H1 (cell line): ENCODE measurements around the gene ANGPTL2. TPM values are rescaled to one million over a fixed set of nuclear protein-coding genes. Genes with fewer than 3 reads are reported as not detected.

ENCODE experiments used
- CTCF ChIA-PET: fragments of 300-600 bp; sonication (Branson Sonifier 250); formaldehyde crosslinking; loops from one replicate; lab custom pipeline; 2021; ENCODE audit not compliant: partially characterized antibody; lab: Charles Lee
- POLR2A ChIA-PET: fragments of 300-600 bp; sonication (Branson Sonifier 250); formaldehyde crosslinking; loops from one replicate; lab custom pipeline; 2021; ENCODE audit warnings: inconsistent platforms; ENCODE audit not compliant: partially characterized antibody; lab: Charles Lee
- DNase-seq, 2 experiments: peaks; one replicate each; pipeline versions ENCODE4 v3.0.0 to v3.0.0-alpha.2; 2010 to 2022; ENCODE audit warnings: low spot score in 2 of 2, low read depth in 1 of 2, mixed read lengths in 1 of 2
- FAIRE-seq: peaks from 2 replicates; lab custom pipeline; 2011; peaks lifted over from hg19 to GRCh38; lab: Jason Lieb, UNC
- H2AFZ ChIP-seq: 2 replicates; pipeline ENCODE4 v1.8.1; 2012; ENCODE audit warnings: low read length, inconsistent platforms
- H2AK5ac ChIP-seq: 2 replicates; pipeline ENCODE4 v1.6.1; 2013; ENCODE audit warnings: low read depth, low read length
- H2BK120ac ChIP-seq: replicated peaks from 2 replicates; pipeline ENCODE3; 2013; ENCODE audit warnings: low read depth, low read length, inconsistent platforms
- H2BK12ac ChIP-seq: 2 replicates; pipeline ENCODE4 v1.6.1; 2013; ENCODE audit warnings: low read depth, low read length
- H2BK15ac ChIP-seq: 2 replicates; pipeline ENCODE4 v1.6.1; 2013; ENCODE audit warnings: low read length
- H2BK20ac ChIP-seq: 2 replicates; pipeline ENCODE4 v1.6.1; 2013; ENCODE audit warnings: low read length
- H2BK5ac ChIP-seq: 2 replicates; pipeline ENCODE4 v1.6.1; 2013; ENCODE audit warnings: low read depth, low read length
- H3K14ac ChIP-seq: 2 replicates; pipeline ENCODE4 v1.6.1; 2013; ENCODE audit warnings: inconsistent platforms; ENCODE audit not compliant: insufficient read length
- H3K18ac ChIP-seq: 2 replicates; pipeline ENCODE4 v1.6.1; 2013; ENCODE audit warnings: low read length; ENCODE audit errors: extremely low read depth
- H3K23ac ChIP-seq: 2 replicates; pipeline ENCODE4 v1.6.1; 2013; ENCODE audit warnings: inconsistent platforms; ENCODE audit not compliant: insufficient read length
- H3K23me2 ChIP-seq: 2 replicates; pipeline ENCODE4 v1.6.1; 2013; ENCODE audit warnings: low read depth, low read length
- H3K27ac ChIP-seq: 2 replicates; pipeline ENCODE4 v1.6.1; 2011; ENCODE audit warnings: low read depth, low read length, inconsistent platforms
- H3K27me3 ChIP-seq, 4 experiments: replicated peaks in 1 of 4; 1 replicate in 1 of 4; 2 replicates in 3 of 4; pipeline versions ENCODE4 v1.6.1 to v1.8.1; 2011 to 2013; ENCODE audit warnings: low read length in 3 of 4, mild to moderate bottlenecking in 3 of 4, inconsistent platforms in 2 of 4, mixed read lengths in 2 of 4, moderate library complexity in 1 of 4; ENCODE audit not compliant: control insufficient read depth in 3 of 4, insufficient read depth in 3 of 4; ENCODE audit errors: extremely low read depth in 1 of 4
- H3K36me3 ChIP-seq, 4 experiments: 2 replicates each; pipeline versions ENCODE4 v1.6.1 to v1.8.1; 2011 to 2013; ENCODE audit warnings: mild to moderate bottlenecking in 4 of 4, low read length in 3 of 4, moderate library complexity in 2 of 4, control low read depth in 1 of 4, inconsistent platforms in 1 of 4; ENCODE audit not compliant: insufficient read depth in 4 of 4, control insufficient read depth in 2 of 4
- H3K4ac ChIP-seq: replicated peaks from 2 replicates; pipeline ENCODE3; 2013; ENCODE audit warnings: low read length, low read depth, mixed read lengths, inconsistent platforms; ENCODE audit not compliant: insufficient read length
- H3K4me1 ChIP-seq, 4 experiments: replicated peaks in 1 of 4; 1 replicate in 1 of 4; 2 replicates in 3 of 4; pipeline versions ENCODE4 v1.6.1 to v1.8.1; 2011 to 2013; ENCODE audit warnings: low read length in 3 of 4, inconsistent platforms in 2 of 4, mixed read lengths in 1 of 4; ENCODE audit not compliant: insufficient read depth in 4 of 4, control insufficient read depth in 3 of 4
- H3K4me2 ChIP-seq, 2 experiments: 2 replicates each; pipeline versions ENCODE4 v1.6.1 to v1.8.1; 2011 to 2013; ENCODE audit warnings: low read depth in 2 of 2, low read length in 2 of 2, control low read depth in 1 of 2, inconsistent platforms in 1 of 2, mild to moderate bottlenecking in 1 of 2; ENCODE audit not compliant: insufficient read depth in 1 of 2
- H3K4me3 ChIP-seq, 4 experiments: fragments of 200-600, 300-600 bp in 1 of 4; sonication (generic), shearing (Covaris generic), sonication (Bioruptor Twin) in 1 of 4; 2 replicates each; pipeline versions ENCODE4 v1.5.1 to v1.8.1; 2011 to 2016; ENCODE audit warnings: low read length in 4 of 4, low read depth in 3 of 4, control low read depth in 2 of 4, inconsistent platforms in 2 of 4, mild to moderate bottlenecking in 2 of 4, mixed read lengths in 1 of 4, moderate library complexity in 1 of 4; ENCODE audit not compliant: insufficient read depth in 2 of 4; ENCODE audit errors: extremely low read depth in 1 of 4
- H3K56ac ChIP-seq: replicated peaks from 2 replicates; pipeline ENCODE3; 2013; ENCODE audit warnings: low read depth, mild to moderate bottlenecking, mixed read lengths, low read length, inconsistent platforms; ENCODE audit not compliant: insufficient read length
- H3K79me1 ChIP-seq: 2 replicates; pipeline ENCODE4 v1.6.1; 2013; ENCODE audit warnings: low read depth, low read length, control low read depth
- H3K79me2 ChIP-seq, 2 experiments: 2 replicates each; pipeline versions ENCODE4 v1.6.1 to v1.8.1; 2012 to 2013; ENCODE audit warnings: low read length in 2 of 2, mild to moderate bottlenecking in 2 of 2, inconsistent platforms in 1 of 2; ENCODE audit not compliant: insufficient read depth in 2 of 2, control insufficient read depth in 1 of 2
- H3K9ac ChIP-seq, 4 experiments: replicated peaks in 1 of 4; 1 replicate in 1 of 4; 2 replicates in 3 of 4; pipeline versions ENCODE4 v1.6.1 to v1.8.1; 2011 to 2013; ENCODE audit warnings: low read depth in 3 of 4, low read length in 3 of 4, control low read depth in 2 of 4, mild to moderate bottlenecking in 2 of 4, moderate library complexity in 2 of 4, inconsistent platforms in 1 of 4; ENCODE audit errors: extremely low read depth in 1 of 4
- H3K9me3 ChIP-seq, 2 experiments: 2 replicates each; pipeline versions ENCODE4 v1.6.1 to v1.8.1; 2012 to 2013; ENCODE audit warnings: mild to moderate bottlenecking in 2 of 2, moderate library complexity in 2 of 2, control low read depth in 1 of 2, inconsistent platforms in 1 of 2, low read depth in 1 of 2, low read length in 1 of 2, mixed read lengths in 1 of 2; ENCODE audit not compliant: insufficient read depth in 2 of 2
- H4K20me1 ChIP-seq, 2 experiments: replicated peaks in 1 of 2; 2 replicates each; pipeline versions ENCODE3 to v1.8.1; 2011 to 2013; ENCODE audit warnings: inconsistent platforms in 2 of 2, low read length in 2 of 2, mild to moderate bottlenecking in 1 of 2; ENCODE audit not compliant: insufficient read depth in 2 of 2, control insufficient read depth in 1 of 2
- H4K5ac ChIP-seq: 2 replicates; pipeline ENCODE4 v1.6.1; 2013; ENCODE audit warnings: low read length, low read depth, mixed read lengths, inconsistent platforms; ENCODE audit not compliant: insufficient read length
- H4K8ac ChIP-seq: 2 replicates; pipeline ENCODE4 v1.8.0; 2013; ENCODE audit warnings: mild to moderate bottlenecking, moderate library complexity, low read length, inconsistent platforms; ENCODE audit not compliant: insufficient read depth; ENCODE audit errors: extremely low read depth
- H4K91ac ChIP-seq: replicated peaks from 2 replicates; pipeline ENCODE3; 2013; ENCODE audit warnings: low read length, mixed read lengths, inconsistent platforms; ENCODE audit not compliant: insufficient read length
- ASH2L ChIP-seq: fragments of 200-600, 300-600 bp; sonication (generic); IDR thresholded peaks from one replicate; pipeline ENCODE4 v1.7.1; 2017; ENCODE audit warnings: low read length
- ATF2 ChIP-seq: IDR thresholded peaks from 2 replicates; pipeline ENCODE4 v1.6.1; 2012; ENCODE audit warnings: low read length, inconsistent platforms
- ATF3 ChIP-seq: IDR thresholded peaks from 2 replicates; pipeline ENCODE4 v1.6.1; 2011; ENCODE audit warnings: low read depth, mild to moderate bottlenecking, low read length; ENCODE audit not compliant: insufficient read depth
- GABPA ChIP-seq: IDR thresholded peaks from 2 replicates; pipeline ENCODE4 v1.6.1; 2011; ENCODE audit warnings: mild to moderate bottlenecking, low read length, moderate library complexity, borderline replicate concordance; ENCODE audit not compliant: insufficient read depth
- NRF1 ChIP-seq: IDR thresholded peaks from 2 replicates; pipeline ENCODE4 v1.6.1; 2011; ENCODE audit warnings: mild to moderate bottlenecking, low read depth, low read length, improper control_type of control experiment
- TBP ChIP-seq: IDR thresholded peaks from 2 replicates; pipeline ENCODE4 v1.6.1; 2011; ENCODE audit warnings: low read depth, low read length, improper control_type of control experiment
- TCF12 ChIP-seq: IDR thresholded peaks from 2 replicates; pipeline ENCODE4 v1.6.1; 2011; ENCODE audit warnings: low read depth, mild to moderate bottlenecking, low read length
- WGBS, 2 experiments: shearing (Covaris generic) in 1 of 2; methylation state at CpG; one replicate each; pipeline versions ENCODE4 v1.1.6 to v1.1.7; 2013 to 2015; ENCODE audit warnings: low lambda C conversion rate in 2 of 2, mixed read lengths in 2 of 2, inconsistent platforms in 1 of 2, low coverage in 1 of 2, missing lambda C conversion rate in 1 of 2; ENCODE audit not compliant: insufficient replicate concordance in 2 of 2, insufficient coverage in 1 of 2, insufficient read length in 1 of 2; ENCODE audit errors: extremely low coverage in 1 of 2, missing lambda C conversion rate in 1 of 2; 5-methylcytosine and 5-hydroxymethylcytosine counted together
- polyA plus RNA-seq, 7 experiments: library from polyadenylated mRNA; depleted of rRNA in 3 of 7; stranded (reverse) in 5 of 7; unstranded in 2 of 7; fragments of >200 nt in 5 of 7; fragments of 200-250 nt in 2 of 7; gene quantifications; 1 replicate in 5 of 7; 2 replicates in 1 of 7; 4 replicates in 1 of 7; pipeline versions ENCODE4 v1.2.1 to v1.2.3, GENCODE V29; 2011 to 2013; ENCODE audit warnings: missing spikeins in 2 of 7, mixed read lengths in 2 of 7
- total RNA-seq: library from RNA; stranded (reverse); fragmentation: NEBNext Ultra II Directional; extraction: Animal tissue kit (Norgen Biotek cat#: 25700); gene quantifications from 2 replicates; pipeline ENCODE4 v1.2.1, GENCODE V29; 2021

The ANGPTL2 gene
- total and polyA plus RNA-seq, 2 of the 8 experiments (the other 6 are each of a cell fraction or from before 2014, with no cell fraction given) = 9.0 to 10.6 TPM

- no peak overlapping the region for H3K4me2 ChIP-seq
- H3K23me2 ChIP-seq = no peaks in the 10 kb centered on the region
- H4K91ac ChIP-seq = peak overlapping the region; percentile 2
- POLR2A ChIA-PET = interaction anchor here (1.0 to 1.3 kb wide), 3 partner anchors 8 to 25 kb away, joined by 3 to 4 read pairs (median 3); no protein-coding TSS in a partner anchor
- 86% methylated on average over 4 of the region's 4 CpGs; no CpG with 5 or more reads in 1 of the 2 experiments for WGBS, 2 experiments
- H3K79me1 ChIP-seq = no peaks in the 10 kb centered on the region
- H3K18ac ChIP-seq = no peak overlapping the region
- H3K79me2 ChIP-seq = no peaks in the 10 kb centered on the region
- no peaks in the 10 kb centered on the region for H3K36me3 ChIP-seq
- peaks cover 3 to 9% (median 6%) of the 10 kb centered on the region in 4 experiments for H3K4me1 ChIP-seq
- H2AFZ ChIP-seq = peak overlapping the region; percentile 64; the same call in 1 of the 2 replicates
- no peak overlapping the region for H2BK15ac ChIP-seq
- CTCF ChIA-PET = interaction anchor here (0.8 to 4.2 kb wide), 9 partner anchors 9 to 211 kb away, joined by 3 to 29 read pairs (median 6); no protein-coding TSS in a partner anchor
- H3K27me3 ChIP-seq = no peaks in the 10 kb centered on the region
- H4K8ac ChIP-seq = no peak overlapping the region
- H4K20me1 ChIP-seq = no peaks in the 10 kb centered on the region
- H4K5ac ChIP-seq = no peak overlapping the region
- FAIRE-seq = no peak
- H3K4ac ChIP-seq = no peak overlapping the region
- H3K27ac ChIP-seq = no peak overlapping the region
- no peak overlapping the region for H3K4me3 ChIP-seq
- TF ChIP-seq NRF1 (no peak), ATF2 (no peak), TCF12 (no peak), TBP (no peak), ASH2L (no peak), GABPA (no peak), ATF3 (no peak)
- TF ChIP-seq, all 59 proteins: peak for 0
- Histone ChIP-seq H3K9ac (peak overlapping the region in 1 of 4 experiments; percentile 14; a peak in 1 of 7 replicates), H2BK120ac (no peak overlapping the region), H3K9me3 (no peaks in the 10 kb centered on the region), H3K14ac (no peak overlapping the region), H2BK20ac (0 out of 2 replicates have a peak overlapping the region, but pooled peaks have one; percentile 16), H3K56ac (no peak overlapping the region), H2BK12ac (peak overlapping the region; percentile 45), H3K23ac (no peak overlapping the region), H2AK5ac (0 out of 2 replicates have a peak overlapping the region, but pooled peaks have one; percentile 3), H2BK5ac (no peak overlapping the region)
- DNase-seq = no peak
Measured at GRCh38 chr9:127158786-127159324, 36.4 kb upstream of the ANGPTL2 start.
